Keratinocyte (primary cell): ENCODE measurements around the gene CACNA1C. TPM values are rescaled to one million over a fixed set of nuclear protein-coding genes. Genes with fewer than 3 reads are reported as not detected.

ENCODE experiments used
- DNase-seq: peaks from one replicate; pipeline ENCODE4 v3.0.0-alpha.2; 2011; ENCODE audit warnings: low read depth, missing footprints, low spot score
- FAIRE-seq: peaks from 2 replicates; lab custom pipeline; 2011; peaks lifted over from hg19 to GRCh38; lab: Jason Lieb, UNC
- H2AFZ ChIP-seq: 2 replicates; pipeline ENCODE4 v1.6.0; 2012; ENCODE audit warnings: low read length, control low read depth, inconsistent platforms; ENCODE audit not compliant: control insufficient read depth
- H3K27ac ChIP-seq: 2 replicates; pipeline ENCODE4 v1.5.1; 2011; ENCODE audit warnings: low read length; ENCODE audit not compliant: control insufficient read depth, insufficient read depth
- H3K27me3 ChIP-seq: 3 replicates; pipeline ENCODE4 v1.6.0; 2011; ENCODE audit warnings: low read length; ENCODE audit not compliant: control insufficient read depth, insufficient read depth; ENCODE audit errors: extremely low read depth
- H3K36me3 ChIP-seq, 2 experiments: 2 replicates in 1 of 2; 3 replicates in 1 of 2; pipeline ENCODE4 v1.5.1; 2011; ENCODE audit warnings: low read length in 2 of 2, mild to moderate bottlenecking in 1 of 2; ENCODE audit not compliant: control insufficient read depth in 2 of 2, insufficient read depth in 2 of 2; ENCODE audit errors: extremely low read depth in 1 of 2
- H3K4me1 ChIP-seq: 3 replicates; pipeline ENCODE4 v1.5.1; 2011; ENCODE audit warnings: low read length; ENCODE audit not compliant: control insufficient read depth, insufficient read depth; ENCODE audit errors: extremely low read depth
- H3K4me2 ChIP-seq: 3 replicates; pipeline ENCODE4 v1.6.0; 2011; ENCODE audit warnings: low read depth, low read length; ENCODE audit not compliant: control insufficient read depth, insufficient read depth; ENCODE audit errors: extremely low read depth
- H3K4me3 ChIP-seq, 3 experiments: fragments of 200-600 bp in 1 of 3; sonication (generic) in 1 of 3; 2 replicates in 2 of 3; 3 replicates in 1 of 3; pipeline ENCODE4 v1.5.1; 2011 to 2016; ENCODE audit warnings: low read length in 3 of 3, mild to moderate bottlenecking in 3 of 3, control low read depth in 2 of 3, inconsistent platforms in 1 of 3, low read depth in 1 of 3, mixed read lengths in 1 of 3, mixed run types in 1 of 3, moderate library complexity in 1 of 3; ENCODE audit not compliant: control insufficient read depth in 2 of 3, insufficient read depth in 2 of 3; ENCODE audit errors: extremely low read depth in 1 of 3
- H3K79me2 ChIP-seq: 2 replicates; pipeline ENCODE4 v1.6.0; 2012; ENCODE audit warnings: low read length; ENCODE audit not compliant: control insufficient read depth, insufficient read depth
- H3K9ac ChIP-seq: 3 replicates; pipeline ENCODE4 v1.6.0; 2011; ENCODE audit warnings: low read length; ENCODE audit not compliant: control insufficient read depth, insufficient read depth; ENCODE audit errors: extremely low read depth
- H3K9me1 ChIP-seq: 3 replicates; pipeline ENCODE4 v1.6.0; 2011; ENCODE audit warnings: low read length; ENCODE audit not compliant: control insufficient read depth, insufficient read depth; ENCODE audit errors: extremely low read depth
- H3K9me3 ChIP-seq: 2 replicates; pipeline ENCODE4 v1.5.1; 2012; ENCODE audit warnings: low read depth, low read length; ENCODE audit not compliant: control insufficient read depth
- H4K20me1 ChIP-seq: 3 replicates; pipeline ENCODE4 v1.6.0; 2011; ENCODE audit warnings: low read length; ENCODE audit not compliant: control insufficient read depth, insufficient read depth; ENCODE audit errors: extremely low read depth
- CTCF ChIP-seq, 3 experiments: IDR thresholded peaks in 1 of 3; conservative IDR thresholded peaks in 1 of 3; optimal IDR thresholded peaks in 1 of 3; 2 replicates in 2 of 3; 3 replicates in 1 of 3; pipeline versions ENCODE3 to v1.5.1; 2011; ENCODE audit warnings: low read length in 3 of 3, mild to moderate bottlenecking in 3 of 3, moderate library complexity in 2 of 3, control low read depth in 1 of 3, inconsistent platforms in 1 of 3; ENCODE audit not compliant: insufficient read depth in 2 of 3; ENCODE audit errors: extremely low read depth in 1 of 3
- EZH2 ChIP-seq: IDR thresholded peaks from one replicate; pipeline ENCODE4 v1.6.1; 2012; ENCODE audit warnings: inconsistent platforms, mild to moderate bottlenecking, low read length, moderate library complexity
- dilution Hi-C: fragments of 300-500 bp; cut with MboI; formaldehyde crosslinking; loops from one replicate; pipeline ENCODE4 v1.7.0; 2020; ENCODE audit warnings: low sequenced_read_pairs; ENCODE audit not compliant: extremely low pct_ligation_motif_present
- polyA plus RNA-seq, 5 experiments: library from polyadenylated mRNA; depleted of rRNA in 3 of 5; stranded (reverse) in 3 of 5; stranded (forward) in 1 of 5; unstranded in 1 of 5; fragments of >200 nt; gene quantifications; 1 replicate in 1 of 5; 2 replicates in 3 of 5; 3 replicates in 1 of 5; pipeline versions ENCODE4 v1.2.1 to v1.2.3, GENCODE V29; 2011 to 2012; ENCODE audit warnings: missing spikeins in 2 of 5, low read depth in 1 of 5, low replicate concordance in 1 of 5

CACNA1C gene
- polyA plus RNA-seq, 1 donor (not counting 4 experiments of a cell fraction or from before 2014, with no cell fraction given), result not detected

- no peak for TF ChIP-seq EZH2
- no peak for TF ChIP-seq CTCF (optimal IDR thresholded peaks at IDR 0.05 in 1 of 3, IDR thresholded peaks at IDR 0.05 in 1 of 3, conservative IDR thresholded peaks at IDR 0.05 in 1 of 3; ENCODE audit: extremely low read depth in 1 of 3, insufficient read depth in 2 of 3, low read length in 3 of 3)
- Histone ChIP-seq H3K4me3 (no peak overlapping the region), H3K79me2 (no peaks in the 10 kb centered on the region), H3K36me3 (no peaks in the 10 kb centered on the region), H3K27ac (no peak overlapping the region), H3K27me3 (no peaks in the 10 kb centered on the region), H3K4me2 (no peak overlapping the region), H3K9ac (no peak overlapping the region), H2AFZ (no peak overlapping the region), H3K9me1 (no peaks in the 10 kb centered on the region), H4K20me1 (no peaks in the 10 kb centered on the region), H3K9me3 (no peaks in the 10 kb centered on the region), H3K4me1 (no peaks in the 10 kb centered on the region)
- dilution Hi-C loops, result no loop called here
- no peak for FAIRE-seq
- DNase-seq, result no peak
These were observed 358.2 kb downstream of the CACNA1C start for GRCh38 chr12:2411011-2411410.

- no peak overlapping the region for H2AFZ ChIP-seq
- no peaks in the 10 kb centered on the region for H3K9me1 ChIP-seq
- H3K27me3 ChIP-seq, result no peaks in the 10 kb centered on the region
- dilution Hi-C loops, result no loop called here
- H3K4me2 ChIP-seq, result no peak overlapping the region
- TF ChIP-seq EZH2, result no peak
- TF ChIP-seq CTCF (optimal IDR thresholded peaks at IDR 0.05 in 1 of 3, IDR thresholded peaks at IDR 0.05 in 1 of 3, conservative IDR thresholded peaks at IDR 0.05 in 1 of 3; ENCODE audit: extremely low read depth in 1 of 3, insufficient read depth in 2 of 3, low read length in 3 of 3), result no peak
- no peaks in the 10 kb centered on the region for H3K4me1 ChIP-seq
- FAIRE-seq (no peak), DNase-seq (no peak)
- no peaks in the 10 kb centered on the region for H3K9me3 ChIP-seq
- no peaks in the 10 kb centered on the region for H3K36me3 ChIP-seq
- H3K79me2 ChIP-seq, result no peaks in the 10 kb centered on the region
- no peak overlapping the region for H3K27ac ChIP-seq
- H4K20me1 ChIP-seq, result no peaks in the 10 kb centered on the region
- H3K4me3 ChIP-seq, result no peak overlapping the region
- no peak overlapping the region for H3K9ac ChIP-seq
These were observed 359.0 kb downstream of the CACNA1C start for GRCh38 chr12:2411616-2412304.
